HG02678 (cell line): ENCODE measurements around the gene NGRN.

Experiments
- ATAC-seq: cut with Tn5 transposase; IDR thresholded peaks from one replicate; pipeline ENCODE4 v1.9.1; 2021; ENCODE audit warnings: mild to moderate bottlenecking, moderate library complexity; ENCODE audit not compliant: unreplicated experiment

The NGRN gene

GRCh38 chr15:90315278-90315982, 50.0 kb downstream of the NGRN start:
- no peak for ATAC-seq

GRCh38 chr15:90316139-90316538, 50.7 kb downstream of the NGRN start:
- ATAC-seq = no peak

- ATAC-seq = no peak
These were observed 53.1 kb downstream of the NGRN start for GRCh38 chr15:90318591-90318990.

DNA sequence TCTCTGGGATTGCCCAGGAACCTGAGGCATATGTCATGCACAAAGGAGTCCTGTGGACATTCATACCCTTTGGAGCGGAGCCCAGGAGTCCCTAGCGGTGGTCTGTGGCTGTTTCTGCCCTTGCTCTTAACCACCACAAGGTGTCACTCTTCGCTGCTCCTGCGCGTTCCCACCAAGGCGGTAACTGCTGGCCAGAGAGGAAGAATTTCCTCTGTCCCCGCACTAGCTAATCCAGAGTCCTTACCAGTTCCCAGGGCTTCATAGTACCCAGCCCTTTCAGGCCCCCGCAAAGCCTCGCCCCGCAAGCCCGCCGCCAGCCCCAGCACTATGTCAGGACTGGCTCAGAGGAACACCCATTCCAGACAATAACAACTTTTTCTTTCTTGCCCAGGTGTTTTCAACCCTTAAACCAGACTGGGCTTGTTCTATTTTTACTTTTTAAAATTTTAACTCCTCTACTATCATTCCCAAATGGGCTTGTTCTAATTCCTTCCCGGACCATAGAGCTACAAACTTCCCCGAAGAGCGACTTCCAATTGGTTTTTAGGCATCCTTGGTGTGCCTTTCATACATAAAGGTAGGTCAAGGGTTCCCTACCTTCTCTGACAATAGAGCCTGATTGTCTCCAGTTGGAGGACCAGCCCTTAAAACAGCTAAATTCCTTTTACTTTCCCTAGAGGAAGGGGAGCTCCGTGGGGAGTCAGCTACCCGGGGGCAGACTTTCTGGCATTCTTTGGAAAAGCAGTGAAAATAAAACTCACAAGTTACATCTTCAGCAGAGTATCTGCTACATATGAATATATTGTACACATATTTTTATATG, 54.8 kb downstream of the NGRN start:
- ATAC-seq = peak; percentile 75

DNA sequence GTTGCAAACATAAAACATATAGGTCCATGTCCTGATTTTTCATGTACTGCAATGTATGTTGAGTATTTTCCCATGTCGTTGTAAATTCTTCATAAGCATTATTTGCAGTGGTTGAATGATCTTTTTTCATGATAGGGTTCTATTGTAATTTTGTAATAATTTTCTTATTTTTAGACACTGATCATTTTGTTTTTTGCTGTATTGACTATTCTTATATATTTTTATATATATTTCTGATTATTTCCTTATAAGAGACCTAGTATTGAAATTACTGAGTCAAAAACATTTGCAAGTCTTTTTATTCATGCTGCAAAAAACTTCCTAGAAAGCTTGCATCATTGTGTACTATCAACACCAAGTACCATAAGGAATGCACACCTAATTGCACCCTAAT, 55.4 kb downstream of the NGRN start:
- no peak for ATAC-seq
